ENCODE results near the gene SMAP2.
"Not testable (repeated sequence)": the region's sequence is repeated elsewhere in the genome, so short reads cannot be mapped to it uniquely, and the experiment has no call there.

Gene SMAP2

DNA sequence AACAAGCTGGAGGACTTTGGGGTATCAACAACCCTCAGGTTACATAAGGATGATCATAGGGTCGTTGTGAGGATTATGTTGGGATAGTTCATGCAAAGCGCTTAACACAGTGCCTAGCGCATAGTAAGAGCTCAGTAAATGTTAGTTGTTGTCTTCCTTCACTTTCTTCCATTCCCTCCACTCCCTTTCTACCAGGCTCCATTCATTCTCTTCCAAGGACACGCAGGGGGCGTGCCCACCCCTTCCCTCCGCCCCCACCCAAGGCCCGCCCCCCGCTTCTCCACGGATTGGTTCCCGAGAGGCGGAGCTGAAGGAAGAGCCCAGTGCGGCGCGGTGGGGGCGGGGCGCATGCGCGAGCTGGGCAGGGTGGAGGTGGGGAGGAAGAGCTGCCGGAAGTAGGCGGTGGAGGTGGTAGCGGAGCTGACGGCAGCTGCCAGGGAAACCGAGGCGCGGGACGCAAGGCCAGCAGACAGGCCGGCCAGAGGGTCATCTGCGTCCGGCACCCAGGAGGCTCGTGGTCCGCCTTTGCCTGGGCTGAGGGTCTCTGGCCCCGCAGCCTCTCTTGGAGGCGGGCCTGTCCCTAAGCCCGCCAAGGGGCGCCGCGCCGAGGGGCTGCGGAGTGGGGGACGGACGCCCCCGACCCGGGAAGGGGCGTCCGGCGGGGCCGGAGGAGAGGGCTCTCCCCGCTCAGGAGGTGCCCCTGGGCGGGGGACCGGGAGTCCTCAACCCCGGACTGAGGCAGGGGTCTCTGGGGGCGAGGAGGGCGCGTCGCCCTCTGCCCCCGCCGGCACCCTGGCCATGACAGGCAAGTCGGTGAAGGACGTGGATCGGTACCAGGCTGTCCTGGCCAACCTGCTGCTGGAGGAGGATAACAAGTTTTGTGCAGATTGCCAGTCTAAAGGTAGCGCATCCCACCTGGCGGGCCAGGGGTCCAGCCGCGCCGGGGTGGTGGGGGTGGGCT, at the start of gene SMAP2:
SMAP2 (plus strand) TSS at position 405 of the 961 bp plus-strand sequence; CDS start at position 799, 394 bp downstream.
- DNase-seq, result peak; percentile 97

- DNase-seq, result not testable (repeated sequence)
These were observed 42.1 kb upstream of the SMAP2 start for GRCh38 chr1:40331403-40331802.

DNA sequence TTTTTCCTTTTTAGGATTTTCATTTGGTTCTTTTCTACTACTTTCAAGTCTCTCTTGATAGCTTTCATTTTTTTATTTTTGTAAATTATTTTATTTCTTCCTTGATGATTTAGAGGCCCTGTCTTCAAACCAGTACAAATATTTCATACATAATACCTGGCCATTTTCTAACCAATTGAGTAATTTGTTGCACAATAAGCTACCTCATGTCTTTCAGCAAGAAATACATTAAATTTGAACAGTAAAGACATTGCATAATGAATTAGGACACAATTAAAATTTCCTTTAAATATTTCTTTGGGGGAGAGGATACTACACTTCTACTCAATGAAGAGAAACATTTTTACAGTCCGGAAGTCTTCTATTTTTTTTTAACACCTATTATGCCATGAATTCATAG, 40.8 kb upstream of the SMAP2 start:
- DNase-seq, result no peak

DNA sequence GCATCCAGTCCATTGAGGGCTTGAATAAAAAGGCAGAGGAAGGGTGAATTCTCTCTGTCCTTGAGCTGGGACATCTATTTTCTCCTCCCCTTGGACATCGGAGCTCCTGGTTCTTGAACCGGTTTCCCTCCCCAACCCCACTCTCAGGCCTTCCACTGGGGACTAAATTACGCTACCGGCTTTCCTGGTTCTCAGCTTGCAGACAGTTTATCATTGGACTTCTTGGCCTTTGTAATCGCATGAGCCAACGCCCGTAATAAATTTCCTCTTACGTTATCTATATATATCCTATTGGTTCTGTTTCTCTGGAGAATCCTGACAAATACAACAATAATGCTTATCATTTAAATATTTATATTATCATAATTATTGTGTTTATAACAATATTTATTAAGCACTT, 36.1 kb upstream of the SMAP2 start:
- DNase-seq, result no peak

DNA sequence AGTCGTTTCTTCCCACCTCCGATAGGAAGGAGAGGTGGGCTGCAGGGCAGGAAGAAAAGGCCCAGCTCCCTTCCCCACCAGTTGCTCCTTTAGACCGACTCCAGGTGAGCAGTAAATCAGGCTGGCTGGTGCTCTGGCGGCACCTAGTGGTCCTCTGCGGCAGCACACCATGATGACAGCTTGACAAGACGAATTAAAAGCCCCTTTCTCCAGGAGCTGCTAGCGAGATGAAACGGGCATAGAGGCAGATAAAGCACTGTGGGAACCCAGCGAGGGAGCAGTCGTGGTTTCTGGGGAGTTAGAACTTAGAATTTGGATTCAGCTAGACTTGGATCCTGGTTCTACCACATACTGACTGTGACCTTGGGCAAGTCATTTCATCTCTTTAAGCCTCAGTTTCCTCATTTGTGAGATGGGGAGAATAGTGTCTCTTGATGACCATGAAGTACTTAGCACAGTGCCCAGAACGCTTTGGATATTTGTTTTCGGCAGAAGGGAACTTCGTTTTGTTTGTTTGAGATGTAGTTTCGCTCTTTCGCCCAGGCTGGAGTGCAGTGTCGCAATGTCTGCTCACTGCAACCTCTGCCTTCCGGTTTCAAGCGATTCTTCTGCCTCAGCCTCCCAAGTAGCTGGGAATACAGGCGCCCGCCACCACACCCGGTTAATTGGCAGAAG, 34.6 kb upstream of the SMAP2 start:
- peak; percentile 86 for DNase-seq

DNA sequence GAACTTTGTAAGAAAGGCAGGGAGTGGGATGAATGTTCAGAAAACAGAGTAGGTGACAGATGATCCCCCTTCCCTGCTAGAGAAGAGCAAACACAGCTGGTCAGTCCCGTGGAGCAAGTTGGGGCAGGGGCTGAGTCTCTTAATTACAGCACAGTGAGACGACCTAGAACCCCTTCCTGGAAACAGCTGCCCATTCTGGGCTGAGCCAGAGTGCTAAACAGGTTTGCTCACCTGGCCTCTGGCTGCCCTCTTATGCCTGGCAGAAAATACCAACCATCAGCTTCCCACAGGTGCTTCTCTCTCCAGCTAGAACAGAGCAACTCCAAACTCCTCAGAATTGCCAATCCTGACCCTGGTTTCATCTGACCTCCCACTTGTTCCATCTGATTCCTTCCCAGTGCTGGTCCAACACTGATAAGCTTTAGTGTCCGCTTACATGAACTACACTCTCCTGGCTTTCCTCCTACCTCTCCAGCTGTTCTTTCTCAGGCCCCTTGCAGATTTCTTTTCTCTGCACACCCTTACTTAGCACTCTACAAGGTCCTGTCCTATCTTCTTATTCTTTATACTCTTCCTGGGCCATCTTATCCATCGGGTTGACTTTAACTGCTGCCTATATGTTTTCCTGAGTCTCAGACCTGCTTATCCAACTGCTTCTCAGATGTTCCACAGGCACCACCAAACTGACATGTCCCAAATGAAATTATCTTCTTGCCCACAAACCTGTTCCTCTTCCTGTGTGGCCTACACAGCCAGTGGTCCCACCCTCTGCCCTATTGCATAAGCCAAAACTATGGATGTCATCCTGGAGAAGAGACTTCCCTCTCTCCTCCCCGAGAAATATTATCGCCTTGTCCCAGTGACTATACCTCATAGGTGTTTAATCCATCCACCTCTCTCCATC, 33.9 kb upstream of the SMAP2 start:
- peak; percentile 82 for DNase-seq

DNA sequence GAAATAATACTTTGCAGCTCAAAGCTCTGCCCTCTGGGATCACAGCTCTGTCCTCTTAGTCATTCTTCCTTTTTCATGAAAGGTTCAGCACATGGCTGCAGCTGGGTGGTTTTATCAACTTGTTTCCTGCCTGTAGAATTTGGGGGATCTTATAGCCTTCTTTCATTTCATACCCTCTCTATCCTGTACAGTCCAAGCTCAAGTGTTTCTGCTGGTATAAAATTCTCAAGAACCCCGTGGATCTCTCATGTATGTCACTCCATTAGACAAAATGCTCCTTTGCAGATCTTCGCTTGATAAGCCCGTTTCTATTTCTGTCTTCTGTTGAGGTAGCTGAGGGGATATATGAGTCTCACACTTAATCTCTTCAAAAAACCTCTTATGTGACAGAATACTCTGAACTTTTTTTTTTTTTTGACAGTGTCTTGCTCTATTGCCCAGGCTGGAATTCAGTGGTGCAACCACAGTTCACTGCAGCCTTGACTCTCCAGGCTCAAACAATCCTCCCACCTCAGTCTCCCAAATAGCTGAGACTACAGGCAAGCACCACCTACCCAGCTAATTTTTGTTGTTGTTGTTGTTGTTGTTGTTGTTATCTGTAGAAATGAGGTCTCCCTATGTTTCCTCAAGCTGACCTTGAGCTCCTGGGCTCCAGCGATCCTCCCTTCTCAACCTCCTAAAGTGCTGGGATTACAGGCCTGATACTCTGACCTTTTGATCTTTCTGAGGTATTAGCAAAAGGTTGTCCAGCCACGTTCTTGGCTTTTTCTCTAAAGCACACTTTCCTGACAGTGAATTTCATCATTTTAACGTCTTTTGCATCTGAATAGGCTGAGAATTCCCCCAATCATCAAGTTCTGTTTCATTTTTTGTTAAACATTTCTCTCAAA, 31.8 kb upstream of the SMAP2 start:
- peak; percentile 92 for DNase-seq

DNA sequence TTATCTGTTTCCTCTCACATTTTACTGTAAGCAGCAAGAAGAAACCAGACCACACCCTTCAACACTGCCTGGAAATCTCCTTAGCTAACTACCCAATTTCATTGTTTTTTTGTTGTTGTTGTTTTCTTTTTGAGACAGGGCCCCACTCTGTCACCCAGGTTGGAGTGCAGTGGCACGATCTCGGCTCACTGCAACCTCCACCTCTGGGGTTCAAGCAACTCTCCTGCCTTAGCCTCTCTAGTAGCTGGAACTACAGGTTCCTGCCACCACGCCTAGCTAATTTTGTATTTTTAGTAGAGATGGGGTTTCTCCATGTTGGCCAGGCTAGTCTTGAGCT, 31.2 kb upstream of the SMAP2 start:
- not testable (repeated sequence) for DNase-seq

DNA sequence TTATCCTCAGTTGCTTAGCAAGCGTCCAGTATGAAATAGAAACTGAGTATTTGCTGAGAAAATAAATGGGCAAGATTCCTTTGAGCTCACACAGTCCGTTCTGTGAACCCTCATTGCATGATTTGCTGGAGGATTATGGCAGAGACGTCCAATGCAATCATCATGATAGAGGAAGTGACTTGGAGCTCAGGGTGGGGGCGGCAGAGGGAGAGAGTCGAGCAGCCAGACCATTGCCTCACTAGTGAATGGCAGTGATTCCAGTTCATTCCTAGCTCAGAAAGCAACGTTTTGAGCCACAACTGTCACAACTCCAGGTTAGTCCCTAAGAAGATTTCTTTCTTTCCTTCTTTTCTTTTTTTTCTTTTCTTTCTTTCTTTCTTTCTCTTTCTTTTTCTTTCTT, 28.9 kb upstream of the SMAP2 start:
- peak; percentile 96 for DNase-seq

DNA sequence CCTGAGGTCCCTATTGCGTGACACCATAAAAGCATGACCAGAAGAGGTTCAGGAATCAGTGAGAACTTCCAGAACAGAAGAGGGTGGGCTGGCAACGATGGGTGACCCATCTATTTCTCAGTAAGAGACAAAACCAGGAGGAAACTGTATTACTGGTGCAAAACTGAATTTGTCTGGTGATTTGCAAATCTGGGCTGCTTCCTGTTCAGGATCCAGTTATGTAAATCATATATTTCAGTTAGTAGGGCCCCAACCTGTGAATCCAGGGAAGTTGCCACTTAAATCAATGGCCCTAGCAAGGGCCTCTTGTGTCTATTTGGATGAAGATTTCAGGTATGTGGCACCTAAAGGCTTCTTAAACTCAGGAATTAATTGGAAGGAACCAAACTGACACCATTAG, 23.1 kb upstream of the SMAP2 start:
- peak; percentile 39 for DNase-seq

- DNase-seq, result no peak
These were observed 22.4 kb upstream of the SMAP2 start for GRCh38 chr1:40351124-40351523.

GRCh38 chr1:40352126-40352525, 21.4 kb upstream of the SMAP2 start:
- DNase-seq, result peak; percentile 82

- peak; percentile 89 for DNase-seq
These were observed 20.4 kb upstream of the SMAP2 start for GRCh38 chr1:40353082-40353481.

DNA sequence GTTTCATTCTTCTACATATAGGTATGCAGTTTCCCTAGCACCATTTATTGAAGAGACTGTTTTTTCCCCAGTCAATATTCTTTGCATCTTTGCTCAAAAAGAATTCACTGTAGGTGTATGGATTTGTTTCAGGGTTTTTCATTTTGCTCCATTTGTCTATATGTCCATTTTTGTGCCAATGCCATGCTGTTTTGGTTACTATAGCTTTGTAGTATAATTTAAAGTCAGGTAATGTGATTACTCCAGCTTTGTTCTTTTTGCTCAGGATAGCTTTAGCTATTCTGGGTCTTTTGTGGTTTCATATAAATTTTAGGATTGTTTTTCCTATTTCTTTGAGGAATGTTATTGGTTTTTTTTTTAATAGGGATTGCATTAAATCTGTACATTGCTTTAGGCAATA, 15.9 kb upstream of the SMAP2 start:
- DNase-seq, result no peak

DNA sequence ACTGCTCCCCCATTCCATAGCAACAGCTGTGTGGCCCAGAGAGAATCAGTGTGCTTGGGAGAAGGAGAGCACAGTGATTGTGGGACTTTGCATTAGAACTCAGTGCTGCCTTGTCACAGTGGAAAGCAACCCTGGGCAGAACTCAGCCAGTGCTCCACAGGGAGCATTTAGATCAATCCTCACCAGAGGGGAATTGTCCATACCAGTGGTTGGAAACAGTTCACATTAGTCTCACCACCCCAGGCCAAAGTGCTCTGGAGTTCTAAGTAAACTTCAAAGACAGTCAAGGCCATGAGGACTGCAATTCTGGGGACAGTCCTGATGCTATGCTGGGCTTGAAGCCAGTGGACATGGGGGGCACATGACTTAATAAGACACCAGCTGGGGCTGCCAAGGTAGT, 12.9 kb upstream of the SMAP2 start:
- no peak for DNase-seq

DNA sequence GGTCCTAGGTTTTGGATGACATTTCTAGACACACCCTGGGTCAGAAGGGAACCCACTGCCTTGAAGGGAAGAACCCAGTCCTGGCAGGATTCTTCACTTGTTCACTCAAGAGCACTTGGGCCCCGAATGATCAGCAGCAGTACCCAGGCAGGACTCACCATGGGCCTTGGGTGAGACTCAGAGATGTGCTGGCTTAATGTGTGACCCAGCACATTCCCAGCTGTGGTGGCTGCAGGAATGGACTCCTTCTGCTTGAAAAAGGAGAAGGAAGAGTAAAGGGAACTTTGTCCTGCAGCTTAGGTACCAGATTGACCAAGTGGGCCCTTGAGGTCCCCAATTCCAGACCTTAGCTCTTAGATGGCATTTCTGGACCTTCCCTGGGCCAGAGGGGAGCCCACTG, 12.3 kb upstream of the SMAP2 start:
- DNase-seq, result no peak

DNA sequence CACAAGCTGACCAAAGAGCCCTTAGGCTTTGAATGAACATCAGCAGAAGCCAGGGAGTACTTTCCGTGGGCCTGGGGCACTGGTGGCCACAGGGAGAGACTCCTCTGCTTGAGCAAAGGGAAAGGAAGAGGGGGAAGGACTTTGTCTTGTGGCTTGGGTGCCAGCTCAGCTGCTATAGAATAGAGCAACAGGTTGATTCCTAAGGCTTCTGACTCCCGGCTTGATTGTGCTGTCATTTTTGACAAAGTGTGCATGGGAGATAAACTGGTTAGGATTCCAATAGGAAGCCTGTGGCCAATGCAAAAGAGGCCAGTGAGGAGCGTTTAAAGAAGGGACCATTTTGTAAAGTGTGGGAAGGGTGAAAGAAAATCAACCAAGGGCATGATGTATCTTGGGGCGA, 11.9 kb upstream of the SMAP2 start:
- DNase-seq, result no peak

GRCh38 chr1:40362199-40362598, 11.3 kb upstream of the SMAP2 start:
- DNase-seq, result no peak

- DNase-seq, result peak; percentile 29
These were observed 10.8 kb upstream of the SMAP2 start for GRCh38 chr1:40362699-40363098.

- DNase-seq, result no peak
These were observed 9.8 kb upstream of the SMAP2 start for GRCh38 chr1:40363721-40364120.

DNA sequence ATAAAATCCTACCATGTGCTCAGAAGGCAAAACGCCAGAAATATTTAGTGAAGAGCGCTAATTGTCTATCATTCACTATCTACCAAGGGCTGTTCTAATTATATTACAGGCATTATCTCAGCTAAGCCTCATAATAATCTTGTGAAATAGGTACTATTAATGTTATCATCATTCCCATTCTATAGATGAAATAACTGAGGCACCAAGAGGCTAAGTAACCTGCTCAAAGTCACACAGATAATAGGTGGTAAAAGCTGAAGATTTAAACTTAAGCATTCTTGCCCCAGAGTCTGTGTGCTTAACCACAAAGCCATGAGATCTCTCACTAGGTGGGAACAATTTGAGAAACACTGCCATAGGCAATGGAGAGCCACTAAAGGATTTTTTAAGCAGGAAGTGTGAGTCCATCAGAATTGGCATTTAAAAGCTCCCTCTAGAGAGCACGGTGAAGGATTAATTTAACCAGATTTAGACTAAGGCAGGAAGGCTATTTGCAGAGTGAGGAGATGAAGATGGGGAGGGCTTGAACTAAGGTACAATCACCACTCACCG, 1.7 kb upstream of the SMAP2 start:
- DNase-seq, result no peak
